NCI-H446 (cell line): Measurements from ENCODE around the gene PDXDC1.
"Not testable (repeated sequence)": the region's sequence is repeated elsewhere in the genome, so short reads cannot be mapped to it uniquely, and the experiment has no call there.

Source experiments
- DNase-seq, 2 experiments: peaks; one replicate each; lab custom pipeline; 2025; lab: John Stamatoyannopoulos, UW

Gene PDXDC1

GRCh38 chr16:14971621-14972228 lies 3.1 kb upstream of the PDXDC1 start:
- DNase-seq: not testable (repeated sequence)

GRCh38 chr16:14973785-14974322 lies 972 bp upstream of the PDXDC1 start:
- not testable (repeated sequence) for DNase-seq

GRCh38 chr16:14974331-14974655 lies 533 bp upstream of the PDXDC1 start:
- DNase-seq: not testable (repeated sequence)

- DNase-seq: peak in 1 of 2 experiments; percentile 6
These were observed 780 bp downstream of the PDXDC1 start for GRCh38 chr16:14975418-14976194.

- DNase-seq: not testable (repeated sequence)
These were observed 2.3 kb downstream of the PDXDC1 start for GRCh38 chr16:14976971-14977736.

GRCh38 chr16:14978281-14978680 lies 3.5 kb downstream of the PDXDC1 start:
- not testable (repeated sequence) for DNase-seq

- not testable (repeated sequence) for DNase-seq
These were observed 4.1 kb downstream of the PDXDC1 start for GRCh38 chr16:14978908-14979307.

GRCh38 chr16:14981234-14981633 lies 6.4 kb downstream of the PDXDC1 start:
- DNase-seq: not testable (repeated sequence)

GRCh38 chr16:14982521-14982920 lies 7.7 kb downstream of the PDXDC1 start:
- DNase-seq: not testable (repeated sequence)

GRCh38 chr16:14988092-14988491 lies 13.3 kb downstream of the PDXDC1 start:
- not testable (repeated sequence) for DNase-seq

GRCh38 chr16:14988661-14989191 lies 13.9 kb downstream of the PDXDC1 start:
- DNase-seq: not testable (repeated sequence)

GRCh38 chr16:14989291-14990281 lies 14.8 kb downstream of the PDXDC1 start:
- DNase-seq: not testable (repeated sequence)

- DNase-seq: not testable (repeated sequence)
These were observed 18.7 kb downstream of the PDXDC1 start for GRCh38 chr16:14993277-14994151.

- DNase-seq: not testable (repeated sequence)
These were observed 21.9 kb downstream of the PDXDC1 start for GRCh38 chr16:14996702-14997101.

- DNase-seq: not testable (repeated sequence)
These were observed 23.5 kb downstream of the PDXDC1 start for GRCh38 chr16:14998300-14998699.

- not testable (repeated sequence) for DNase-seq
These were observed 25.0 kb downstream of the PDXDC1 start for GRCh38 chr16:14999845-15000244.

- DNase-seq: not testable (repeated sequence)
These were observed 27.6 kb downstream of the PDXDC1 start for GRCh38 chr16:15002448-15002847.

GRCh38 chr16:15005357-15006132 lies 30.7 kb downstream of the PDXDC1 start:
- not testable (repeated sequence) for DNase-seq

GRCh38 chr16:15008647-15009046 lies 33.8 kb downstream of the PDXDC1 start:
- DNase-seq: not testable (repeated sequence)
